Retinal pigment epithelial cell (primary cell): ENCODE results near the gene CAB39.
"Not testable (repeated sequence)": the region's sequence is repeated elsewhere in the genome, so short reads cannot be mapped to it uniquely, and the experiment has no call there.

Source experiments
- DNase-seq: peaks from one replicate; pipeline ENCODE4 v3.0.0-alpha.2; 2010; ENCODE audit warnings: low read depth
- H3K4me3 ChIP-seq: 2 replicates; pipeline ENCODE4 v1.5.1; 2011; ENCODE audit warnings: mild to moderate bottlenecking, low read length, control low read depth, moderate library complexity
- CTCF ChIP-seq: conservative IDR thresholded peaks from 2 replicates; pipeline ENCODE4 v1.5.1; 2011; ENCODE audit warnings: low read depth, low read length, control low read depth, inconsistent platforms

CAB39 gene

DNA sequence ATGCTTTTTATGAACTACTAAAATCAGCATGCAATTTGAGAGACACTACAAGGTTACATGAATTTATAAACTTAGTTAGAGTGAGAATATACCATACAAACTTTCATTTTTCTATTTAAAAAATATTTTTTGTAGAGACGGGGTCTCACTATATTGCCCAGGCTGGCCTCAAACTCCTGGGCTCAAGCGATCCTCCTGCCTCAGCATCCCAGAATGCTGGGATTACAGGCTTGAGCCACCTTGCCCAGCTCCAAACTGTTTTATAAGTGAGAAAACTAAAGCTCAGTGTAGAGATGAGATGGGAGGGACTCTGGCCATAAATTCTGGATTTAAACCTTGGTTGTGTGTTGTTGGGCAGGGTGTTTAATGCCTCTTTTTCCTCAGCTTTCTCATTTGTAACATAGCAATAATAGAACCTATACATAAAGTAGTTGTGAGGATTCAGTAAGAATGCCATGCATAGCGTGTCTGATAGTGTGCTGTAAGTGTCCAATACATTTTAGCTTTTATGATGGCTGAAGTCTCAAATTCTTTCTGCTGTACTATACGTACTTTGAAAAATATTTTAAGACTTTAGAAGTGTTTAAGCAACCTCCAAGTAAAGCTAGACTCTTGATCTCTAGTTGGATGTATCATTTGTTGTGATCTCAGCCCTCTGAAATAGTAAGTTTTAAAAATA is 9.7 kb downstream of the CAB39 start:
- H3K4me3 ChIP-seq, result no peak overlapping the region
- TF ChIP-seq CTCF, result no peak
- no peak for DNase-seq

- DNase-seq, result no peak
- TF ChIP-seq CTCF, result no peak
- H3K4me3 ChIP-seq, result no peak overlapping the region
Measured at GRCh38 chr2:230723363-230723762, 10.7 kb downstream of the CAB39 start.

GRCh38 chr2:230724957-230725356 is 12.3 kb downstream of the CAB39 start:
- DNase-seq, H3K4me3 ChIP-seq: not testable (repeated sequence)

DNA sequence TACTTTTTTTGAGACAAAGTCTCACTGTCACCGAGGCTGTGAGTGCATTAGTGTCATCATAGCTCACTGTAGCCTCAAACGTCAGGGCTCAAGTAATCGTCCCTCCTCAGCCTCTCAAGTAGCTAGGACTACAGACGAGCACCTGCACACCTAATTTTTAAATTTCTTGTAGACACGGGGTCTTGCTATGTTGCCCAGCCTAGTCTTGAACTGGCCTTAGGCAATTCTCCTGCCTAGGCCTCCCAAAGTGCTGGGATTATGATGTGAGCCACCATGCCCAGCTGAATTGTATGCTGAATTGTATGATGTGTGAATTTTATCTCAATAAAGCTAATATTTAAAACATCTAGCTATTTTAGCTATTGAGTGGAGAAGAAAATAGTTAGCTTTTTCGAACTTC is 18.9 kb downstream of the CAB39 start:
- H3K4me3 ChIP-seq, result no peak overlapping the region
- no peak for DNase-seq
- no peak for TF ChIP-seq CTCF

GRCh38 chr2:230732914-230733401 is 20.3 kb downstream of the CAB39 start:
- TF ChIP-seq CTCF, result no peak
- no peak overlapping the region for H3K4me3 ChIP-seq
- DNase-seq, result no peak

DNA sequence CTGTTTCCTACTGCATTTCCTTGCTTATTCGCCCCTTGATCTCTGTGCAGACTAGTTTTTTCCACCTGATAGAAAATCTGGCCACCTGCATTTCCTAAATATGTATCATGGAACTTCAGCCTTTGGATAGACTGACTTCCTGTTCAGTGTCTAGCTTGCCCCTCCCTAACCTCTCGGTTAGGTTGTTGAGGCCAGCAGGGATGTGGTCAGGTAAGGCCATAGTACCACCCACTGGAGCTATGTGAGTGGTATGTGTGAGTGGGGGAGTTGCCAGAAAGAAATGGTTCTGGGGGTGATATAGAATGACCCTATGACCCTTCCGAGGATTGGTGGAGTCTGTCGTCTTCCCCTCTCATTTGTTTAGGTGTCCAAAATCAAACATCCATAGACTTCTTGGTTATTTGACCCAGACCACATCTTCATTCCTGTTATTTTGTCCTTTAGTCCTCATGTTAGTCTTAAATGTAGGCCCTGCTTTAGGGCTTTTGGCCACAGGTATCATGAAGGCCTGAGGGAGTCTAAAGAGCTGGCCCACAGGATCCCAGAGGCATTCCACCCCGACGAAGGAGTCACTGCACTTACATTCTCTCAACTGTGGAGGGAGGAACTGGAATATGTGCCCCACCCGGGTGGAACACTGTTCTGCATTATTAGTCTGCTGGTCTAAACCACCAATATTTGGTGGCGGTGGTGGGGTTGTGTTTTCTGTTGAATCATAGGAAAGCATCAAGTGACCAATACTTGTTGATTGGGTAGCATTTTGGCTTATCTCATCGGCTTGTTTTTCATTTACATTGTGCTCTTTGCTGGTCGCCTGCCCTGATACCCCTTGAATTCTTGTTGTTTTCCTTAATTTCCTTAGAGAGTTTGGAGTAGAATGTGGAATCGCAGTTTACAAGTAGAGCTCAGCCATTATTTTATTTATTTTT is 21.9 kb downstream of the CAB39 start:
- no peak for TF ChIP-seq CTCF
- no peak overlapping the region for H3K4me3 ChIP-seq
- no peak for DNase-seq

DNA sequence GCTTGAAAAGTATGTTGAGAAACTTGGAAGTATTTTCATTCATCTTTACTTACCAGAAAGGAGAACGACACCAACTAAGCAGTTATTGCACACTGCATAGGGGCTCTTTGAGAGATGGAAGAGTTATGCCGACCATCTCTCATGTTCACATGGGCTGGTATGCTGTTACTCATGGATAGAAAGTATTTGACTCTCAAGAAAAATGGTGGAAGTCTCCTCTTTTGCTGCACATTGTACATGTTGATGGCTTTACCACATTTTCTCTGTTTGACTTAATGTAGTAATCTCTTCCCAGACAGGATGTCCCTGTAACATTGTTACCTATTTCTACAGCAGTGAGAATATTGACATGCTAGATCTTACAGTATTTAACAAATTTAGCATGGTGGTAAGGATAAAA is 23.2 kb downstream of the CAB39 start:
- no peak for DNase-seq
- TF ChIP-seq CTCF, result no peak
- H3K4me3 ChIP-seq, result no peak overlapping the region
